ENCODE results near the gene METRNL.

GRCh38 chr17:83067071-83067717 is 12.2 kb upstream of the METRNL start:
- TF ChIP-seq CTCF (IDR thresholded peaks at IDR 0.05; ENCODE audit: low read length) = no peak
- TF ChIP-seq EZH2 (IDR thresholded peaks at IDR 0.05; ENCODE audit: borderline replicate concordance, low read length) = no peak

Measured in OCI-LY1 (cell line).